HG03097 (cell line): Measurements from ENCODE around the gene SHQ1.

Source experiments
- ATAC-seq: cut with Tn5 transposase; IDR thresholded peaks from one replicate; pipeline ENCODE4 v1.9.1; 2021; ENCODE audit not compliant: unreplicated experiment, low FRiP score

Gene SHQ1

GRCh38 chr3:72855001-72855400 lies 6.8 kb upstream of the SHQ1 start:
- ATAC-seq: no peak

- peak; percentile 27 for ATAC-seq
Measured at GRCh38 chr3:72848703-72849081, 447 bp upstream of the SHQ1 start.

- no peak for ATAC-seq
Measured at GRCh38 chr3:72847282-72847681, 963 bp downstream of the SHQ1 start.

GRCh38 chr3:72846166-72846565 lies 2.1 kb downstream of the SHQ1 start:
- ATAC-seq: no peak

GRCh38 chr3:72844436-72844993 lies 3.7 kb downstream of the SHQ1 start:
- ATAC-seq: no peak

- ATAC-seq: no peak
Measured at GRCh38 chr3:72839057-72839456, 9.2 kb downstream of the SHQ1 start.

- ATAC-seq: no peak
Measured at GRCh38 chr3:72836923-72837322, 11.3 kb downstream of the SHQ1 start.

- ATAC-seq: no peak
Measured at GRCh38 chr3:72836416-72836815, 11.8 kb downstream of the SHQ1 start.

GRCh38 chr3:72830452-72831223 lies 17.6 kb downstream of the SHQ1 start:
- no peak for ATAC-seq

GRCh38 chr3:72829701-72830100 lies 18.5 kb downstream of the SHQ1 start:
- ATAC-seq: no peak

- no peak for ATAC-seq
Measured at GRCh38 chr3:72821161-72821781, 27.0 kb downstream of the SHQ1 start.

GRCh38 chr3:72820415-72820814 lies 27.8 kb downstream of the SHQ1 start:
- no peak for ATAC-seq

GRCh38 chr3:72818905-72819304 lies 29.3 kb downstream of the SHQ1 start:
- ATAC-seq: no peak

GRCh38 chr3:72818092-72818773 lies 30.0 kb downstream of the SHQ1 start:
- ATAC-seq: no peak

- peak; percentile 78 for ATAC-seq
Measured at GRCh38 chr3:72816862-72817355, 31.3 kb downstream of the SHQ1 start.

GRCh38 chr3:72814308-72814707 lies 33.9 kb downstream of the SHQ1 start:
- no peak for ATAC-seq

- ATAC-seq: no peak
Measured at GRCh38 chr3:72812201-72812600, 36.0 kb downstream of the SHQ1 start.

GRCh38 chr3:72811571-72811970 lies 36.7 kb downstream of the SHQ1 start:
- no peak for ATAC-seq

GRCh38 chr3:72810659-72811434 lies 37.4 kb downstream of the SHQ1 start:
- ATAC-seq: no peak

- ATAC-seq: no peak
Measured at GRCh38 chr3:72810063-72810462, 38.2 kb downstream of the SHQ1 start.

GRCh38 chr3:72804361-72804760 lies 43.9 kb downstream of the SHQ1 start:
- no peak for ATAC-seq
